Smooth muscle cell (in vitro differentiated cells): Measurements from ENCODE around the gene CYP4F3. TPM values are rescaled to one million over a fixed set of nuclear protein-coding genes. Genes with fewer than 3 reads are reported as not detected.

ENCODE experiments used
- DNase-seq: peaks from one replicate; lab custom pipeline; 2025; ENCODE audit not compliant: unreplicated experiment; lab: John Stamatoyannopoulos, UW
- H2AFZ ChIP-seq: fragments of 200-600 bp; sonication (generic); 2 replicates; pipeline ENCODE4 v1.6.0; 2016; ENCODE audit warnings: antibody characterized with exemption, low read depth, mild to moderate bottlenecking
- H3F3A ChIP-seq: fragments of 200-600 bp; sonication (generic); 2 replicates; pipeline ENCODE4 v1.6.0; 2017; ENCODE audit warnings: antibody characterized with exemption, low read depth
- H3K27ac ChIP-seq: fragments of 200-600 bp; sonication (generic); 2 replicates; pipeline ENCODE4 v1.5.1; 2016; ENCODE audit warnings: low read depth, mild to moderate bottlenecking
- H3K27me3 ChIP-seq: fragments of 200-600 bp; sonication (generic); 2 replicates; pipeline ENCODE4 v1.6.1; 2016; ENCODE audit warnings: low read depth, mild to moderate bottlenecking
- H3K36me3 ChIP-seq: fragments of 200-600 bp; sonication (generic); 2 replicates; pipeline ENCODE4 v1.5.1; 2016; ENCODE audit warnings: low read depth
- H3K4me1 ChIP-seq: fragments of 200-600 bp; sonication (generic); 2 replicates; pipeline ENCODE4 v1.5.1; 2016; ENCODE audit warnings: low read depth
- H3K4me2 ChIP-seq: fragments of 200-600 bp; sonication (generic); 2 replicates; pipeline ENCODE4 v1.6.0; 2016; ENCODE audit warnings: mild to moderate bottlenecking
- H3K4me3 ChIP-seq: fragments of 200-600 bp; sonication (generic); 2 replicates; pipeline ENCODE4 v1.5.1; 2016; ENCODE audit warnings: mild to moderate bottlenecking
- H3K79me2 ChIP-seq: fragments of 200-600 bp; sonication (generic); 2 replicates; pipeline ENCODE4 v1.6.0; 2016; ENCODE audit warnings: low read depth, mild to moderate bottlenecking
- H3K9ac ChIP-seq: fragments of 200-600 bp; sonication (generic); 2 replicates; pipeline ENCODE4 v1.6.0; 2016; ENCODE audit warnings: low read depth
- H3K9me3 ChIP-seq: fragments of 200-600 bp; sonication (generic); replicated peaks from 2 replicates; pipeline ENCODE4 v1.5.1; 2016; ENCODE audit warnings: low read depth
- H4K20me1 ChIP-seq: fragments of 200-600 bp; sonication (generic); 2 replicates; pipeline ENCODE4 v1.6.0; 2016; ENCODE audit warnings: low read depth
- CTCF ChIP-seq: fragments of 200-600 bp; sonication (generic); IDR thresholded peaks from 2 replicates; pipeline ENCODE4 v1.5.1; 2017; ENCODE audit warnings: borderline replicate concordance, mild to moderate bottlenecking, antibody characterized with exemption; ENCODE audit not compliant: insufficient read depth, poor library complexity, severe bottlenecking
- WGBS: methylation state at CpG from one replicate; pipeline ENCODE4 v1.1.7; 2016; ENCODE audit warnings: low lambda C conversion rate; 5-methylcytosine and 5-hydroxymethylcytosine counted together
- polyA plus RNA-seq: library from polyadenylated mRNA; unstranded; fragments of >200 nt; fragmentation: Nextera tagmentation; extraction: Ambion mirVana; gene quantifications from 2 replicates; pipeline ENCODE4 v1.2.1, GENCODE V29; 2016
- small RNA-seq: library from RNA; depleted of rRNA; stranded (forward); fragments of <200 nt; gene quantifications from one replicate; pipeline ENCODE3, GENCODE V24; 2014
- total RNA-seq: library from RNA; depleted of rRNA; stranded (reverse); fragments of >200 nt; gene quantifications from 2 replicates; pipeline ENCODE4 v1.2.3, GENCODE V29; 2014

CYP4F3 gene
- total and polyA plus RNA-seq, 2 experiments from 2014 or later: not detected

GRCh38 chr19:15696654-15697194, 56.0 kb downstream of the CYP4F3 start:
- no peak overlapping the region for H2AFZ ChIP-seq
- H3K4me3 ChIP-seq: no peak overlapping the region
- H3K4me2 ChIP-seq: no peak overlapping the region
- H3F3A ChIP-seq: no peaks in the 10 kb centered on the region
- no peaks in the 10 kb centered on the region for H4K20me1 ChIP-seq
- H3K4me1 ChIP-seq: no peaks in the 10 kb centered on the region
- H3K9ac ChIP-seq: no peak overlapping the region
- no peak for DNase-seq
- 79% methylated on average over 19 of the region's 19 CpGs for WGBS
- H3K27me3 ChIP-seq: no peaks in the 10 kb centered on the region
- H3K9me3 ChIP-seq: no peaks in the 10 kb centered on the region
- H3K36me3 ChIP-seq: no peaks in the 10 kb centered on the region
- TF ChIP-seq CTCF: no peak
- H3K27ac ChIP-seq: no peak overlapping the region
- H3K79me2 ChIP-seq: no peaks in the 10 kb centered on the region

- DNase-seq: no peak
- 59% methylated on average over 4 of the region's 4 CpGs for WGBS
- Histone ChIP-seq H3K36me3 (no peaks in the 10 kb centered on the region), H3K4me2 (no peak overlapping the region), H3K79me2 (no peaks in the 10 kb centered on the region), H3K4me3 (no peak overlapping the region), H3K9me3 (peaks cover 5% of the 10 kb centered on the region), H3K9ac (no peak overlapping the region), H3K27ac (no peak overlapping the region), H2AFZ (no peak overlapping the region), H3K27me3 (no peaks in the 10 kb centered on the region), H3K4me1 (no peaks in the 10 kb centered on the region), H3F3A (no peaks in the 10 kb centered on the region), H4K20me1 (no peaks in the 10 kb centered on the region)
- TF ChIP-seq CTCF: no peak
These were observed 61.2 kb downstream of the CYP4F3 start for GRCh38 chr19:15701757-15702533.

DNA sequence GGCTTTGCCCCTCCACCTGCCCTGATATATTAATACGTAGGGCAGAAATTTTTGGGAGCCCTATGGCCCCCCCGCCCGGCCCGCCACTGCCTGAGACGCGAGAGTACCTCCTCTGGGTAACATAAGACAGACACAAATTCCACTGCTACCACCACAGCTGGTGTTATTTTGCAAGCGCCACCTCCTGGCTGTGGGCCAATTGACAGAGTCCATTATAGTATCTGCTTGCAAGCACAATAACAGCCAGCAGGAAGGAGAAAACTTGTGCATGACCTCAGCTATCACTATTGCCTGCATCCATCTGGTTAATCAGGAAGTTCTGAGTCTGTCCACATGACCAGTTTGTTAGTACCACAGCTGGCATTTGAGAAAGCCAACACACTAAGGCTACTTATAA, 61.8 kb downstream of the CYP4F3 start:
- Histone ChIP-seq H3K4me3 (no peak overlapping the region), H2AFZ (no peak overlapping the region), H3K79me2 (no peaks in the 10 kb centered on the region), H3F3A (no peaks in the 10 kb centered on the region), H4K20me1 (no peaks in the 10 kb centered on the region), H3K36me3 (no peaks in the 10 kb centered on the region), H3K9ac (no peak overlapping the region), H3K9me3 (peaks cover 5% of the 10 kb centered on the region), H3K4me2 (no peak overlapping the region), H3K4me1 (no peaks in the 10 kb centered on the region), H3K27ac (no peak overlapping the region), H3K27me3 (no peaks in the 10 kb centered on the region)
- no peak for TF ChIP-seq CTCF
- WGBS: 74% methylated on average over 7 of the region's 7 CpGs
- no peak for DNase-seq

Small RNA genes lying within 50 kb of the gene (small RNA-seq; reads per million reads assigned to genes)
- not detected for gene AD000091.1

Other genes with a start within 250 kb of the CYP4F3 start
- 61.9 and 92.0 TPM in 2 replicates for gene AKAP8L, start 221.9 kb upstream of the CYP4F3 start, total RNA-seq
- 93.9 and 105 TPM in 2 replicates for gene AKAP8L, start 221.9 kb upstream of the CYP4F3 start, polyA plus RNA-seq
- gene WIZ, start 190.9 kb upstream of the CYP4F3 start, total RNA-seq: 13.5 and 23.1 TPM in 2 replicates
- gene WIZ, start 190.9 kb upstream of the CYP4F3 start, polyA plus RNA-seq: 40.5 and 41.5 TPM in 2 replicates
- not detected in 2 replicates for gene RASAL3, start 176.4 kb upstream of the CYP4F3 start, total RNA-seq
- 0.24 TPM in 1 of 2 replicates, not detected in the other for gene RASAL3, start 176.4 kb upstream of the CYP4F3 start, polyA plus RNA-seq
- not detected in 2 replicates for gene PGLYRP2, start 161.4 kb upstream of the CYP4F3 start, total RNA-seq
- gene PGLYRP2, start 161.4 kb upstream of the CYP4F3 start, polyA plus RNA-seq: not detected in 2 replicates
- gene CYP4F22, start 132.4 kb upstream of the CYP4F3 start, total RNA-seq: not detected in 2 replicates
- not detected in 2 replicates for gene CYP4F22, start 132.4 kb upstream of the CYP4F3 start, polyA plus RNA-seq
- gene CYP4F8, start 25.7 kb upstream of the CYP4F3 start, total RNA-seq: not detected in 2 replicates
- gene CYP4F8, start 25.7 kb upstream of the CYP4F3 start, polyA plus RNA-seq: not detected in 2 replicates
- not detected in 2 replicates for gene CYP4F12, start 32.2 kb downstream of the CYP4F3 start, total RNA-seq
- not detected in 2 replicates for gene CYP4F12, start 32.2 kb downstream of the CYP4F3 start, polyA plus RNA-seq
- gene OR10H2, start 87.1 kb downstream of the CYP4F3 start, total RNA-seq: not detected in 2 replicates
- not detected in 2 replicates for gene OR10H2, start 87.1 kb downstream of the CYP4F3 start, polyA plus RNA-seq
- gene OR10H3, start 97.1 kb downstream of the CYP4F3 start, total RNA-seq: not detected in 2 replicates
- not detected in 2 replicates for gene OR10H3, start 97.1 kb downstream of the CYP4F3 start, polyA plus RNA-seq
- not detected in 2 replicates for gene OR10H5, start 146.8 kb downstream of the CYP4F3 start, total RNA-seq
- not detected in 2 replicates for gene OR10H5, start 146.8 kb downstream of the CYP4F3 start, polyA plus RNA-seq
- not detected in 2 replicates for gene OR10H1, start 174.8 kb downstream of the CYP4F3 start, total RNA-seq
- not detected in 2 replicates for gene OR10H1, start 174.8 kb downstream of the CYP4F3 start, polyA plus RNA-seq